Endothelial cell of umbilical vein (primary cell): Measurements from ENCODE around the gene COL28A1.

Experiments used
- CTCF ChIP-seq, 2 donors: IDR thresholded peaks; 1 replicate in 1 of 2; 2 replicates in 1 of 2; pipeline ENCODE4 v1.5.1; 2011; ENCODE audit warnings: low read length in 2 of 2, mild to moderate bottlenecking in 2 of 2, moderate library complexity in 2 of 2, control low read depth in 1 of 2, inconsistent platforms in 1 of 2, low read depth in 1 of 2; ENCODE audit not compliant: insufficient read depth in 1 of 2; ENCODE audit errors: extremely low read depth in 1 of 2
- EZH2 ChIP-seq: IDR thresholded peaks from 2 replicates; pipeline ENCODE4 v1.6.1; 2012; ENCODE audit warnings: borderline replicate concordance, low read depth, mild to moderate bottlenecking, moderate library complexity, low read length, inconsistent platforms; ENCODE audit not compliant: severe bottlenecking
- FOS ChIP-seq: IDR thresholded peaks from 2 replicates; pipeline ENCODE4 v1.6.1; 2011; ENCODE audit warnings: mild to moderate bottlenecking, low read length, moderate library complexity, borderline replicate concordance; ENCODE audit not compliant: insufficient read depth
- GATA2 ChIP-seq: IDR thresholded peaks from 2 replicates; pipeline ENCODE4 v1.7.0; 2011; ENCODE audit warnings: low read depth, mild to moderate bottlenecking, moderate library complexity, mixed read lengths, low read length; ENCODE audit not compliant: insufficient read length, insufficient read depth
- MAX ChIP-seq: IDR thresholded peaks from 2 replicates; pipeline ENCODE4 v1.6.1; 2011; ENCODE audit not compliant: insufficient read depth, insufficient read length
- MYC ChIP-seq: IDR thresholded peaks from one replicate; pipeline ENCODE4 v1.6.1; 2011; ENCODE audit warnings: mild to moderate bottlenecking, low read depth, low read length
- POLR2A ChIP-seq: IDR thresholded peaks from 2 replicates; pipeline ENCODE4 v1.6.1; 2012; ENCODE audit warnings: low read depth, mild to moderate bottlenecking, control low read depth, low read length
- POLR2AphosphoS5 ChIP-seq: IDR thresholded peaks from 2 replicates; pipeline ENCODE4 v1.6.1; 2012; ENCODE audit warnings: low read depth, mild to moderate bottlenecking, control low read depth, low read length, moderate library complexity; ENCODE audit not compliant: insufficient read depth

- TF ChIP-seq CTCF (IDR thresholded peaks at IDR 0.05; ENCODE audit: extremely low read depth in 1 of 2, insufficient read depth in 1 of 2, low read depth in 1 of 2, low read length in 2 of 2) (no peak), EZH2 (no peak), MYC (no peak), POLR2AphosphoS5 (no peak), POLR2A (no peak), GATA2 (no peak), FOS (no peak), MAX (no peak)
Observed at GRCh38 chr7:7553386-7553785, 17.7 kb upstream of the COL28A1 start.
